EL (cell line): ENCODE data around the gene MEF2D.

Experiments used
- DNase-seq: peaks from one replicate; pipeline ENCODE4 v3.0.0-alpha.2; 2016

The MEF2D gene

DNA sequence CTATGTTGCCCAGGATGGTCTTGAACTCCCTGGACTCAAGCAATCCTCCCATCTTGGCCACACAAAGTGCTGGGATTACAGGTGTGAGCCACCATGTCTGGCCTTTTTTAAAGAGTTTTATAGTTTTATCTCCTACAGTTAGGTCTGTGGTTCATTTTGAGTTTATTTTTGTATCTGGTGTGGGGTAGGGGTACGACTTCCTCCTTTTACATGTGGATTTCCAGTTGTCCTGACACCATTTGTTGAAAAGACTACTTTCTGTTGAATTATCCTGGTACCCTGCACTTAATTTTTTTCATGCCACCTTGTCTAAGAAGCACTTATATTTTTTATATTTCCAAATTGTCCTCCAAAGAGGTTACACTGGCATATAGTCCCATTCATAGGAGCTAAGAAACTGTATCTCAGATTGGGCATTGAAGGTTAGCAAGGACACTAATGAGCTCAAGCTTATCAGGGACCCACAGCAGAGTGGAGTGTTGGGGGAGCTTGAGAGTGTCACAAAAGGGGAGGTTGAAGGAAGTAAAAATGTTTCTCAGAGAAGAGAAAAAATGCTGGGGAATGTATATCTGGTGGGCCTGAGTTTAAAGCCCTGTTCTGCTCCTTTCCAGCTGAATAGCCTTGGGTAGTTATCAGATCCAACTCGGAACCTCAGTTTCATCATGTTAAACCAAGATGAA lies 23.4 kb upstream of the MEF2D start:
- DNase-seq: no peak

GRCh38 chr1:156522443-156522970 lies 21.9 kb upstream of the MEF2D start:
- no peak for DNase-seq

DNA sequence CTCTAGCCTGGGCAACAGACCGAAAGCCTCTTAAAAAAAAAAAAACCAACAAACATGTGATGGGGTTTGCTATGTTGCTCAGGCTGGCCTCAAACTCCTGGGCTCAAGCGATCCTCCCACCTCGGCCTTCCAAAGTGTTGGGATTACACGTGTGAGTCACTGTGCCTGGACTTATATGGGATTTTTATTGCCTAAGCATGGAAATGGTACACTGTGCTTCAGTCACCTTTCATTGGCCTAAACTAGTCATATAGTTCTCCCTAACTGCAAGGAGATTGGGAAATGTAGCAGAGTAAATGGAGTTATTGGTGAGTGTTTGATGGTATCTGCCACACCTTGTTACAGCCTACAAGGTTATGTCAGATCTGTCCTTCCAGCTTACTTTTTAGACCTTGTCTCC lies 17.2 kb upstream of the MEF2D start:
- DNase-seq: no peak

DNA sequence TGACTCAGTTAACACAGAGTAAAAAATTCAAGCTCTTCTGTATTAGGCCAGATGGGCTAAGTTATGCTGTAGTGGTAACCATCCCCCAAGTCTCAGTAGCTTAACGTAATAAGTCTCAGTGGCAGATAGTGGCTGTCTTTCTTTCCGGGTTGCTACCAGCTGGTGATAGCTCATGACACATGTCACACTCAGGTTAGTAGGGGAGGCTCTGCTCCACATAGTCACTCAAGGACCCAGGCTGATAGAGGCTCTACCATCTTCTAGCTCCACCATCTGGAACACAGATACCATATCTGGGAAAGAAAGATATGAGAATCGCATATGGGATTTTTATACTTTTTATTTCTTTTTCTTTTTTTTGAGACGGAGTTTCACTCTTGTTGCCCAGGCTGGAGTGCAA lies 16.2 kb upstream of the MEF2D start:
- DNase-seq: no peak

DNA sequence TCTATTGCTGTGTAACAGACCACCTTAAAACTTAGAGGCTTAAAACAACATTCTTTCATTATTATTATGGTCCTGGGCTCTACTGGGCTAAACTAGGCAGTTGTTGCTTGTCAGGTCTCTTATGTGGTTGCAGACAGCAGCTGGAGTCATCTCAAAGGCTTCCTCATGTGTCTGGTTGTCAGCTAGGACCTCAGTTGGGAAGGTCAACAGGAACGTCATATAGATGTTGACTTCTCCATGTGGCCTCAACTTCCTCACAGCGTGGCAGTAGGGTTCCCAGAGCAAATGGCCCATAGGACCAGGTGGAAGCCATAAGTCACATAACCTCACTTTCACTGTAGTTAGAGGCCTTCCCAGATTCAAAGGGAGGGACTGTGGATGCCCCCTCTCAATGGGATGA lies 15.4 kb upstream of the MEF2D start:
- DNase-seq: no peak

DNA sequence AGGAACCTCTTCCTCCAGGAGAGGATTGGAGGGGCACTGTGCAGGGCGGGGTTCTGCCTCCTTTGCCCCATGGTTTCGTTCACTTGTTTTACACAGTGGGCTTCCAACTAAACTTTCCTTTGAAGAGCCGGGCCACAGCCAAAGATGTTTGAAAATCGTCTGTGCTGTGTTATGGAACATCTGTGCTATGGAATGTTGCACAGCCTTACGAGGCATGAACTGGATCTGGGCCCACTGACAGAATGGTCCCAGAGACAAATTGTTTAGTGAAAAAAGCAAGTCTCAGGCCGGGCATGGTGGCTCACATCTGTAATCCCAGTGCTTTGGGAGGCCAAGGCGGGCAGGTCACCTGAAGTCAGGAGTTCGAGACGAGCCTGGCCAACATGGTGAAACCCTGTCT lies 12.6 kb upstream of the MEF2D start:
- DNase-seq: no peak

DNA sequence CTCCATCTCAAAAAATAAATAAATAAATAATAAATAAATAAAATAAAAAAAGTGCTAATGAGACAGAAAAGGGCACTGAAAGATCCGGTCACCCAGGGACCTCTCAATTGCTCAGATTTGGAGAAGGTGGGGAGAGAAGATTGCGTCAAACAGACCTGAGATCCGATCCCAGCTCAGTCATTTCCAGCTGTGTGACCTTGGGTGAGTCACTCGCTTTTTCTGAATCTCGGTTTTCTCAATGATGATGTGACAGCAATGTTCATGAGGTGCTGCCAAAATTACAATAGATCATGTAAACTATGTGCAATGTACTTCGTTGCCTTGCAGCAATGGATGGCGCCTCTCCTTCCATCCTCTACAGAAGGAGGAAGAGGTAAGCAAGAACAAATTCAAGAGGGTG lies 11.1 kb upstream of the MEF2D start:
- DNase-seq: no peak

- DNase-seq: peak; percentile 78
These were observed 10.1 kb upstream of the MEF2D start for GRCh38 chr1:156510709-156511108.

DNA sequence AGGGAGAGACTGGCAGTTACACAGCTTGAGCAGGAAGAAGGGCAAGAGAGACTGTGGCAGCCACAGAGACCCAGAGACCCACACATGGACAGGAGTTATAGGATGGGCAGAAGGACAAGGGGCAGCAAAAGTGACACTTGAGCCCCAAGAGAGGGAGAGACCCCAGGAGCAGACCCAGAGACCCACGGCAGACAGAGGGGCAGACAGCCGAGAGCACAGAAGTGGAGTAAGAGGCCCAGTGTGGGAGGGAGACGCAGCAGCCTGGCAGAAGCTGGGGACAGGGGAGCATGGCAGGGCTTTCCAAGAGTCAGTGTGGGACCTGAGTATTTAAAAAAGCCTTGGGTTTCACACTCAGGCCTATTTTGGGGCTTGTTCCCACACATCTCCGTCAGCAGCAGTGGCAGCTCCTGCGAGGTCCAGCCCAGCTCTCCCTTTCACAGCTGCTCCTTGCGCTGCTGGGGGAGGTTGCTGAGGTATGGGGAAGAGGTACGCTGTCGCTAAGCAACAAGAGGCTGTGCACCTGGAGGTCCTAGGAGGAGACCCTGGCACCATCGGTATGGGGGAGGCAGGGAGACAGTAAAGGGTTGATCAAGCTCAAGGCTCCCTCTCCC lies 9.0 kb upstream of the MEF2D start:
- DNase-seq: no peak

- no peak for DNase-seq
These were observed 8.3 kb upstream of the MEF2D start for GRCh38 chr1:156508955-156509234.

GRCh38 chr1:156508205-156508954 lies 7.8 kb upstream of the MEF2D start:
- peak; percentile 29 for DNase-seq

DNA sequence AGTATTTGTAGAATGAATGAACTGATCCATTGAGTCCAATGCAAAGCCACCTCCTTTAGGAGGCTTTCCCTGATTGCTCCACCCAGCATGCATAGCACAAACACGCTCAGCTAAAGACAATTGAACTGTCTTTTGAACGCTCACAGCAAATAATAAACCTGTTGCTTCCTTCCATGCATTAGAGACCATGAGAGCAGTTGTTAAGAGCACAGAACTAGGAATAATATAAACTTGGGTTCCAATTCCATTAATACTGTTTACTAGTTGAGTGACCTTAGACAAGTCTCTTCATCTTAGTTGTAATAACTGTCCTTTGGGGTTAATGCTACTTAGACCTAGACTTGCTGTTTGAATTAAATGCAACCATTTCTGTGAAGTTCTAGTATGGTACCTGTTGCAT lies 5.9 kb upstream of the MEF2D start:
- DNase-seq: no peak

DNA sequence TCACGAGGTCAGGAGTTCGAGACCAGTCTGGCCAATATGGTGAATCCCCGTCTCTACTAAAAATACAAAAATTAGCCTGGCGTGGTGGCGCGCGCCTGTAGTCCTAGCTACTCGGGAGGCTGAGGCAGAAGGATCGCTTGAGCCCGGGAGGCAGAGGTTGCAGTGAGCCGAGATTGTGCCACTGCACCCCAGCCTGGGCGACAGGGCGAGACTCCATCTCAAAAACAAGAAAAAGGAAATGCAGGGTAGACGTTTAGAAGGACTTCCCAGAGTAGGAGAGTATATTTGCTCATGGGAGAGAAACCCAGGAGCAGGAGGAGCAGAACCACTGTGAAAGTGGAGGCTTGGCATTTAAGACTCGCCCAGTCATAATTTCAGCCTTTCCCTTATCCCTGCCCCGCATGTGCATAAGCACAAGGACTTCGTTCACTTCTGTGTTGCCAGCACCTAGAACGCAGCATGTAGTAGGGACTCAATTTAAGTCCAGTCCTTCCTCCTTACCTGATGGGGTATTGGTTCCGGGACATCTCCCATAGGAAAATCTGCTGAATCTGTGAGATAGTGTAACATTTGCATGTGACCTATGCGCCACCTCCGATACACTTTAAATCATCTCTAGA lies 5.2 kb upstream of the MEF2D start:
- no peak for DNase-seq

- peak; percentile 99 for DNase-seq
These were observed 4.5 kb upstream of the MEF2D start for GRCh38 chr1:156504821-156505678.

GRCh38 chr1:156504438-156504813 lies 3.9 kb upstream of the MEF2D start:
- peak; percentile 29 for DNase-seq

GRCh38 chr1:156503698-156504437 lies 3.3 kb upstream of the MEF2D start:
- no peak for DNase-seq

GRCh38 chr1:156502894-156503697 lies 2.5 kb upstream of the MEF2D start:
- peak; percentile 89 for DNase-seq

- DNase-seq: no peak
These were observed 1.9 kb upstream of the MEF2D start for GRCh38 chr1:156502391-156502893.

GRCh38 chr1:156500793-156501506 lies 375 bp upstream of the MEF2D start:
- DNase-seq: peak; percentile 96

DNA sequence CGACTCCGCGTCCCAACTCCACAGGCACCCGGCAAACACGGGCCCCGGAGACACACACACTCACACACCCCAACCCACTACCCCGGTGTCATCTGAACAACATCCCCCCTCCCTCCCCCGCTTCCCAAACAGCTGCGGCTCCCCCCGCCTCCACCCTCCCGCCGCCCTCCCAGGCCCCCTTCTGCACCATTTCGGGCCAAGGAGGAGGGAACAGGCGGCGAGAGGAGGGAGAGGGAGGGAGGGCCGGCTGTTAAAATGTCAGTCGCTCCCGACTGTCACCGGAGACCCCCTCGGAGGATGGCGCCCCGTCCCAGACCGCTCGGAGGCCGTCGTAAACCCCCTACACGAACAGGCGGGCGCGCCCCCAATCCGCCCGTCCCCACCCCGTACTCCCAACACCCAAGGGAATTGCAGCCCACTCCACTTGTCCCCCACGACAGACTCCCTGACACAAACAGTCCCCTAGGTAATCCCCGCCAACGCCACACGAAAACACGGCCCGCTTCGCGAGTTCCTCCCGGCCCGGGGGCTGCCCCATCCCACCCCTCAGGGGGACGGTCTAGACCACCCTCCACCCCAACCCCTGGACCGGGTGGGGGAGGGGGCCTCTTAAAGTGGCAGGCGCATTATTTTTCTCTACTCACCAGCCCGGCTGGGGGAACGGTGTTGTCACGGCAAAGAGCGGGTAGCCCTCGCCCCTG lies 583 bp downstream of the MEF2D start:
- peak; percentile 28 for DNase-seq
